ENCODE results near the gene RHBDL1.

Gene RHBDL1

GRCh38 chr16:722835-723633 is 47.6 kb downstream of the RHBDL1 start:
- no peak for DNase-seq

GRCh38 chr16:723695-724094 is 48.2 kb downstream of the RHBDL1 start:
- DNase-seq, result no peak

GRCh38 chr16:724188-725040 is 48.9 kb downstream of the RHBDL1 start:
- DNase-seq, result no peak

- DNase-seq, result no peak
These were observed 49.5 kb downstream of the RHBDL1 start for GRCh38 chr16:725041-725376.

GRCh38 chr16:725463-726187 is 50.2 kb downstream of the RHBDL1 start:
- DNase-seq, result no peak

GRCh38 chr16:726188-726437 is 50.6 kb downstream of the RHBDL1 start:
- no peak for DNase-seq

GRCh38 chr16:726438-727290 is 51.2 kb downstream of the RHBDL1 start, which contains the start of the genes CCDC78 and HAGHL:
CCDC78 (minus strand) TSS chr16:726443; CDS start chr16:726367, 76 bp downstream.
HAGHL (plus strand) TSS chr16:727106; CDS start chr16:727510, 404 bp downstream.
- no peak for DNase-seq

- no peak for DNase-seq
These were observed 52.0 kb downstream of the RHBDL1 start for GRCh38 chr16:727291-727977.
